Measurements from ENCODE around the gene SKP2.
"Not testable (repeated sequence)": the region's sequence is repeated elsewhere in the genome, so short reads cannot be mapped to it uniquely, and the experiment has no call there.

The SKP2 gene

DNA sequence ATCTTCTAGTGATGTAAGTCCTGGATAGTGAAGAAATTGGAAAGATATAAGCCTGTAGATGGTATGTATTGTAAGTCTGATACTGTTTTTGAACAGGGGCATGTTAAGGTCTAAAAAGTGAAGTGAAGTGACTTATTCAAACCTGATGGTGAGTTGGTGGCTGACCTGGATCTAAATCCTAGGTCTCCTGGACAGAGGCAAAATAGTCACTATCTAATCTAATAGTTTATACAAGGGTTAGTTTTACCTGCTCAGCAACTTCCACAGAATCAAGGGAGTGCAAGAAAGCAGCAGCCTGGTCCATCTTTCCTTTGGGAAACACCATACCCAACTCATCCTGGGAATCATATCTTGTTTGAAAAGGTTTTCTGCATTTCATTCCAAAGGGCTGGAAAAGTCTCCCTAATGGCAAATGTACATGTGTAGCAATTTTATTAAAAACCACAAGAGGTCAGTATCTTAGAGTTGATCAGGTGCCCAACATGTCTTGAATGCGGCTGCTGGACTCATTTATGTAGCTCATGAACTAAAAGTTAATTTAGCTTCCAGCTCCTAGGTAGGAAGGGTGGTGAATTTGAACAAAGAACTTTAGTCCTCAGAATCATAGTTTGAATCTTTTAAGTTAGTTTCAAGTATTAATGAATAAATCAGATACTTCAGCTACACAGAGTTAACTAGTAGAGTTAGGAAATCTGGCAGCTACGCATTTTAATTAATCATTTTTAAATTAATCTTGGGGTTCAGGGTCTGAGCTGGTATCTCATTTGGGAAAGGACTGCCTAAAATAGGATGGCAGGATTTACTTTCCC, 26.0 kb downstream of the SKP2 start:
- no peak overlapping the region for H3K9ac ChIP-seq (ENCODE audit: low read length)
- H3K4me3 ChIP-seq (ENCODE audit: low read depth in 1 of 2, low read length in 2 of 2), result no peak overlapping the region
- peaks cover 33% of the 10 kb centered on the region for H3K36me3 ChIP-seq (ENCODE audit: insufficient read depth, low read length)
- no peaks in the 10 kb centered on the region for H3K27me3 ChIP-seq (ENCODE audit: control insufficient read depth in 1 of 2, insufficient read depth in 2 of 2, low read length in 2 of 2)
- no peaks in the 10 kb centered on the region for H3K9me3 ChIP-seq (ENCODE audit: low read length)
- H3K27ac ChIP-seq (ENCODE audit: low read depth, low read length), result no peak overlapping the region
- no peaks in the 10 kb centered on the region for H3K4me1 ChIP-seq (ENCODE audit: insufficient read depth, low read length)

DNA sequence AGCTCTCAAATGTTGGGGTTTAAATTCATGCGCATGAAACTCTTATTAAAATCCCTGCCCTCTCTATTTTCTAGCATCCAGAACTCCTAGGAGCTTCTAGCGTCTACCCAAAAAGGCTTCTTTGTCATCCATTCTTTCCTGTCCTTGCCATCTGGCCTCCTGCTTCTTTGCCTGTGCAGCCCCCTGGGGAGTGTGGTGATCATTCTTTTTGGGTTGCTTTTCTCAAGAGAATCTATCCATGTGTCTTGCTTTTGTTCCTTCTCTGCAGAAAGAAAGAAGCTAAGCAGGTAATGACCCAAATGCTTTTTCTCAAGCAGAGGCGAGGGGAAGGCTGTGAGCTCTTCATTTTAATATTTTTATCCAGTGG, 26.6 kb downstream of the SKP2 start:
- no peak overlapping the region for H3K9ac ChIP-seq (ENCODE audit: low read length)
- no peak overlapping the region for H3K4me3 ChIP-seq (ENCODE audit: low read depth in 1 of 2, low read length in 2 of 2)
- no peak overlapping the region for H3K27ac ChIP-seq (ENCODE audit: low read depth, low read length)
- H3K9me3 ChIP-seq (ENCODE audit: low read length), result no peaks in the 10 kb centered on the region
- H3K4me1 ChIP-seq (ENCODE audit: insufficient read depth, low read length), result no peaks in the 10 kb centered on the region
- no peaks in the 10 kb centered on the region for H3K27me3 ChIP-seq (ENCODE audit: control insufficient read depth in 1 of 2, insufficient read depth in 2 of 2, low read length in 2 of 2)
- peaks cover 29% of the 10 kb centered on the region for H3K36me3 ChIP-seq (ENCODE audit: insufficient read depth, low read length)

DNA sequence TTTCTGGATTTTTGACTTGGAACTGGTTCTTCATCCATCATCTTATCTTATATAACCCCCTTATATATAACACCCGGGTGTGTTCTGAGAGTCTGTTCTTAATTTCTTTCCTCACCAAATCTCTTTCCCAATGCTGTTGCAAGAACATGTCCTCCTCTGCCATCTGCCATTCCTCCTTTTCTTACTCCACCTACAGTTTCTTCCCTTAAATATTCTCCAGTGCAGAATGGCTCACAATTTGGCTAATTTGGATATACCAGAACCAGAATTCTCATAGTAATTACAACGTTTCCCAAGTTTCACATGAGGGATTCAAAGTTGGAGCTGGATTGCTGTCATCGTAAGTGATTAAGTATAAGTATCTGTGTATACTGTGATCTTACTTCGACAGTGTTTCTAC, 28.0 kb downstream of the SKP2 start:
- Histone ChIP-seq H3K4me1 (ENCODE audit: insufficient read depth, low read length) (no peaks in the 10 kb centered on the region), H3K27me3 (ENCODE audit: control insufficient read depth in 1 of 2, insufficient read depth in 2 of 2, low read length in 2 of 2) (no peaks in the 10 kb centered on the region), H3K36me3 (ENCODE audit: insufficient read depth, low read length) (peaks cover 15% of the 10 kb centered on the region), H3K27ac (ENCODE audit: low read depth, low read length) (no peak overlapping the region), H3K4me3 (ENCODE audit: low read depth in 1 of 2, low read length in 2 of 2) (no peak overlapping the region), H3K9ac (ENCODE audit: low read length) (no peak overlapping the region), H3K9me3 (ENCODE audit: low read length) (no peaks in the 10 kb centered on the region)

DNA sequence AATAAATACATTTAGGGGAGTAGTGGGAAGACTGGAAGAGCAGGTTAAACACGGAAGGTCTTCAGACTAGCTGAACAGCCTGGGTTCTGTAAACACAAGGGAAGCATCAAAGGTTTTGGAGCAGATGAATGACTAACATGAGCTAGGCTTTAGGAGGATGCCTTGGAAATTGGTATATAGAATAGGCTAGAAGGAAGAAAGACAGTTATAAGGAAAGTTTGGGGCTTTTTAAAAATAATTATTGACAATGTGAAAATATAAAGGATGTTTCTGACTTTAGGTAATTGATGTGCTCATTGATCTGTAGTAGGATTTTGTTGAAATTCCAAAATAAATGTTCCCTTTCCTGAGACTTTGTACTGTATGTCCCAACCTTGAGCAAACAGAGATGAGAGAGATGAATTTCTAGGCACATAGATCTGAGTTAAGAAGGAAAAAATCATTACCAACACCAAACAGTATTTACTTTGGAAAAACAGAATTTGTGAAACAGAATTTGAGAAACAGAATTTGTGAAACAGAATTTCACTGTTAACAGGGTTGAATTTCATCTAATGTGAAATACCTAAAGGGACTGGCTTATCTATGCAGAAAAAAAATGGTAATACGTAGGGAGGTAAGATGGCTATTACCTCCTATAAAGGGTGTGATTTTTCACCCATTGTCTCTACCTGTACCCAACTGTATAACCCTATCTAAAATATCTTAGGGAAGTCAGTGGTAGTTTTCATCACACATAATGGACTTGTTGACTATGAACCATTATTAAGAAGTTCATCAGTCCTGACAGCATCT, 28.8 kb downstream of the SKP2 start:
- H3K4me1 ChIP-seq (ENCODE audit: insufficient read depth, low read length), result no peaks in the 10 kb centered on the region
- H3K9ac ChIP-seq (ENCODE audit: low read length), result no peak overlapping the region
- no peaks in the 10 kb centered on the region for H3K9me3 ChIP-seq (ENCODE audit: low read length)
- no peak overlapping the region for H3K4me3 ChIP-seq (ENCODE audit: low read depth in 1 of 2, low read length in 2 of 2)
- H3K36me3 ChIP-seq (ENCODE audit: insufficient read depth, low read length), result peaks cover 14% of the 10 kb centered on the region
- H3K27ac ChIP-seq (ENCODE audit: low read depth, low read length), result no peak overlapping the region
- no peaks in the 10 kb centered on the region for H3K27me3 ChIP-seq (ENCODE audit: control insufficient read depth in 1 of 2, insufficient read depth in 2 of 2, low read length in 2 of 2)

DNA sequence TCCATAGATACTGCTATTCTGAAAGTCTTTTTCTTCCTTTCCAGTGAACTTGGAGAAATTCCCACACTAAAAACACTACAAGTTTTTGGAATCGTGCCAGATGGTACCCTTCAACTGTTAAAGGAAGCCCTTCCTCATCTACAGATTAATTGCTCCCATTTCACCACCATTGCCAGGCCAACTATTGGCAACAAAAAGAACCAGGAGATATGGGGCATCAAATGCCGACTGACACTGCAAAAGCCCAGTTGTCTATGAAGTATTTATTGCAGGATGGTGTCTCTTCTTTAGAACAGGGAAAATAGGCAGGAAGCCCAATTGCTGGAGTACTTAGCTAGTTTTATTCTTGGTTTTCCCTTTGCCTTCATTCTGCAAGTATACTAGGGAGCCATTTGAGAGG, 29.9 kb downstream of the SKP2 start:
- H3K27ac ChIP-seq (ENCODE audit: low read depth, low read length), result no peak overlapping the region

DNA sequence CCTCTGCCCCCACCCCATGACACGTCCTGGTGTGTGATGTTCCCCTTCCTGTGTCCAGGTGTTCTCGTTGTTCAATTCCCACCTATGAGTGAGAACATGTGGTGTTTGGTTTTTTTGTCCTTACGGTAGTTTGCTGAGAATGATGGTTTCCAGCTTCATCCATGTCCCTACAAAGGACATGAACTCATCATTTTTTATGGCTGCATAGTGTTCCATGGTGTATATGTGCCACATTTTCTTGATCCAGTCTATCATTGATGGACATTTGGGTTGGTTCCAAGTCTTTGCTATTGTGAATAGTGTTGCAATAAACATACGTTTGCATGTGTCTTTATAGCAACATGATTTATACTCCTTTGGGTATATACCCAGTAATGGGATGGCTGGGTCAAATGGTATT, 32.5 kb downstream of the SKP2 start:
- not testable (repeated sequence) for H3K36me3 ChIP-seq (ENCODE audit: insufficient read depth, low read length); H3K4me1 ChIP-seq (ENCODE audit: insufficient read depth, low read length); H3K9me3 ChIP-seq (ENCODE audit: low read length); H3K27ac ChIP-seq (ENCODE audit: low read depth, low read length); H3K4me3 ChIP-seq (ENCODE audit: low read depth in 1 of 2, low read length in 2 of 2); H3K9ac ChIP-seq (ENCODE audit: low read length); H3K27me3 ChIP-seq (ENCODE audit: control insufficient read depth in 1 of 2, insufficient read depth in 2 of 2, low read length in 2 of 2)

More for the DNA sequence above, 29.9 kb downstream of the SKP2 start:
- no peaks in the 10 kb centered on the region for H3K4me1 ChIP-seq (ENCODE audit: insufficient read depth, low read length)
- peaks cover 14% of the 10 kb centered on the region for H3K36me3 ChIP-seq (ENCODE audit: insufficient read depth, low read length)
- H3K4me3 ChIP-seq (ENCODE audit: low read depth in 1 of 2, low read length in 2 of 2), result no peak overlapping the region
- H3K9me3 ChIP-seq (ENCODE audit: low read length), result no peaks in the 10 kb centered on the region
- no peaks in the 10 kb centered on the region for H3K27me3 ChIP-seq (ENCODE audit: control insufficient read depth in 1 of 2, insufficient read depth in 2 of 2, low read length in 2 of 2)
- H3K9ac ChIP-seq (ENCODE audit: low read length), result no peak overlapping the region

DNA sequence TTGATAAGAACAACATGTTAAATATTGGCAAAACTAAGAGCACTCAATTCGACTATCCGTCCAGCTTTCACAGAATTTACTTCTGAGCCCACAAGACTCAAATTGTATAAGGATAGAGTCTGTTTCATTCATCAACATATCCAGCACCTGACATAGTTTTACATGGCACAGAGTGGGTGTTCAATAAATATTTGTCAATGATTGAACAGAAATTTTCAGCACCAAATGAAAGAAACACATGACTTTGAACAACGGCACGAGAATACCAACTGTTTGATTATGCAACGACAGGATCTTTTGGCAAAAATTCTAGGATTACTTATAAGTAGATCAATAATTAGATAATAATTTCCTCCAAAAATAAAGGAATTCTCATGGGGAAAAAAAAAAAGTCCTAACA, 41.8 kb downstream of the SKP2 start:
- Histone ChIP-seq H3K27ac (ENCODE audit: low read depth, low read length) (no peak overlapping the region), H3K9me3 (ENCODE audit: low read length) (no peaks in the 10 kb centered on the region), H3K36me3 (ENCODE audit: insufficient read depth, low read length) (peaks cover 38% of the 10 kb centered on the region), H3K4me1 (ENCODE audit: insufficient read depth, low read length) (no peaks in the 10 kb centered on the region), H3K27me3 (ENCODE audit: control insufficient read depth in 1 of 2, insufficient read depth in 2 of 2, low read length in 2 of 2) (no peaks in the 10 kb centered on the region), H3K9ac (ENCODE audit: low read length) (no peak overlapping the region), H3K4me3 (ENCODE audit: low read depth in 1 of 2, low read length in 2 of 2) (no peak overlapping the region)

DNA sequence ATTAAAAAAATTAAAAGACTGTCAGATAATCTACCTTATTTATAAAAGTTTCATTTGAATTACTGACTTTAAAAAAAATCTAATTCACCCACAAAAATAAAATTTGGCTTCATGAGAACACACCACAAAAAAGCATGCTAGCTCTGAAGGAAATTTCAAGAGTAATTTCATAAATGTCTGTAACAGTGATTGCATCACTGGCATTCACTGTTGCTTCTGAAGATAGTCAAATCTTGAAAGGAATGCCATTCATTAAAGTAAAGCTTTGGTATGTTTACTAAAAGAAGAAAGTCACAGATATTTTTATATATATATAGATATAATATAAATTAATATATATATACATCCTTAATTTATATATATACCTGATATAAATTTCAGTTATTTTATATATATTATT, 46.4 kb downstream of the SKP2 start:
- Histone ChIP-seq H3K9me3 (ENCODE audit: low read length) (no peaks in the 10 kb centered on the region), H3K27ac (ENCODE audit: low read depth, low read length) (no peak overlapping the region), H3K9ac (ENCODE audit: low read length) (no peak overlapping the region), H3K4me3 (ENCODE audit: low read depth in 1 of 2, low read length in 2 of 2) (no peak overlapping the region), H3K27me3 (ENCODE audit: control insufficient read depth in 1 of 2, insufficient read depth in 2 of 2, low read length in 2 of 2) (no peaks in the 10 kb centered on the region), H3K4me1 (ENCODE audit: insufficient read depth, low read length) (peaks cover 5% of the 10 kb centered on the region), H3K36me3 (ENCODE audit: insufficient read depth, low read length) (peaks cover 51% of the 10 kb centered on the region)

DNA sequence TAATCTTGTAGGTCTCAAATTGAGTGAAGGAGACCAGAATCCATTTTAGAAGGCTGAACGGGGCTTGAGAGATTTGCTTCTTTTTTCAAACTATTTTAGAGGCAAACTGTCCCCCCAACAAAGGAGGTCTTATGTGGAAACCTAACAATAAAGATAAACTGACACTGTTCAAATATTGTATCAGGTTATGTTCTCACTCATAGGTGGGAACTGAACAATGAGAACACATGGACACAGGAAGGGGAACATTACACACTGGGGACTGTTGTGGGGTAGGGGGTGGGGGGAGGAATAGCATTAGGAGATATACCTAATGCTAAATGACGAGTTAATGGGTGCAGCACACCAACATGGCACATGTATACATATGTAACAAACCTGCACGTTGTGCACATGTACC, 46.9 kb downstream of the SKP2 start:
- peaks cover 54% of the 10 kb centered on the region for H3K36me3 ChIP-seq (ENCODE audit: insufficient read depth, low read length)
- H3K4me3 ChIP-seq (ENCODE audit: low read depth in 1 of 2, low read length in 2 of 2); H3K9me3 ChIP-seq (ENCODE audit: low read length); H3K9ac ChIP-seq (ENCODE audit: low read length); H3K27ac ChIP-seq (ENCODE audit: low read depth, low read length); H3K27me3 ChIP-seq (ENCODE audit: control insufficient read depth in 1 of 2, insufficient read depth in 2 of 2, low read length in 2 of 2); H3K4me1 ChIP-seq (ENCODE audit: insufficient read depth, low read length): not testable (repeated sequence)

DNA sequence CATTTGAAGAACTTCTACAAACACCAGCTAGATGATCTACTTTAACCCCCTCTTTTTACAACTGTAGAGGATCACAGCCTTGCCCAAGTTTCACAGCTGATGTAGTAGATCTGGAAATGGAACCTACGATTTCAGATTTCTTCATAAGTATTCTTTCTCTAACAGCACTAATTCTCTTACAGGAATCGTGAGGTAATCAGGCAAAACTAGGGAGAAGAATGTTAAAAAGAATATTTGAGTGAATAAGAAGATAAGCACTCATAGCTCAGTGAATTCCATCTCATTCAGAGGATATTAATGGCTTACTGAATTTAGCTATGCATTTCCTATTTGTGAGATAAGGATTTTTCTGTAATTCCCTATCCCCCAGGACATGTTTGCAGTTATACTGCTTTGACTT, 47.7 kb downstream of the SKP2 start:
- Histone ChIP-seq H3K9ac (ENCODE audit: low read length) (no peak overlapping the region), H3K36me3 (ENCODE audit: insufficient read depth, low read length) (peaks cover 51% of the 10 kb centered on the region), H3K4me3 (ENCODE audit: low read depth in 1 of 2, low read length in 2 of 2) (no peak overlapping the region), H3K4me1 (ENCODE audit: insufficient read depth, low read length) (peaks cover 5% of the 10 kb centered on the region), H3K9me3 (ENCODE audit: low read length) (no peaks in the 10 kb centered on the region), H3K27me3 (ENCODE audit: control insufficient read depth in 1 of 2, insufficient read depth in 2 of 2, low read length in 2 of 2) (no peaks in the 10 kb centered on the region), H3K27ac (ENCODE audit: low read depth, low read length) (no peak overlapping the region)

DNA sequence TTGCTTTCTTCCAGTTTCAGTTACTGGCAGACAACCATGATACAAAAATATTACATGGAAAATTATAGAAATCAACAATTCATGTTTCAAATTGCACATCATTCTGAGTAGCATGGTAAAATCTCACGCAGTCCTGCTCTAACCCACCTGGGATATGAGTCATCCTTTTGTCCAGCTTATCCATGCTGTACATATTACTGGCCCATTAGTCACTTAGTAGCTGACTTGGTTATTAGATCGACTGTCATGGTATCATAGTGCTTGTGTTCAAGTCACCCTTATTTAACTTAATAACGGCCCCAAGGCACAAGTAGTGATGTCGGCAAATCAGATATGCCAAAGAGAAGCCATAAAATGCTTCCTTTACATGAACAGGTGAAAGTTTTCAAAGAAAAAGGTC, 48.6 kb downstream of the SKP2 start:
- peaks cover 51% of the 10 kb centered on the region for H3K36me3 ChIP-seq (ENCODE audit: insufficient read depth, low read length)
- H3K27ac ChIP-seq (ENCODE audit: low read depth, low read length), result no peak overlapping the region
- no peaks in the 10 kb centered on the region for H3K9me3 ChIP-seq (ENCODE audit: low read length)
- H3K4me1 ChIP-seq (ENCODE audit: insufficient read depth, low read length), result peaks cover 5% of the 10 kb centered on the region
- H3K9ac ChIP-seq (ENCODE audit: low read length), result no peak overlapping the region
- H3K4me3 ChIP-seq (ENCODE audit: low read depth in 1 of 2, low read length in 2 of 2), result no peak overlapping the region
- no peaks in the 10 kb centered on the region for H3K27me3 ChIP-seq (ENCODE audit: control insufficient read depth in 1 of 2, insufficient read depth in 2 of 2, low read length in 2 of 2)
